ELF-1 (cell line): ENCODE measurements around the gene NELL1.

ENCODE experiments used
- DNase-seq: peaks from one replicate; pipeline ENCODE4 v3.0.0-alpha.2; 2016; ENCODE audit warnings: low read depth, low spot score

Gene NELL1

DNA sequence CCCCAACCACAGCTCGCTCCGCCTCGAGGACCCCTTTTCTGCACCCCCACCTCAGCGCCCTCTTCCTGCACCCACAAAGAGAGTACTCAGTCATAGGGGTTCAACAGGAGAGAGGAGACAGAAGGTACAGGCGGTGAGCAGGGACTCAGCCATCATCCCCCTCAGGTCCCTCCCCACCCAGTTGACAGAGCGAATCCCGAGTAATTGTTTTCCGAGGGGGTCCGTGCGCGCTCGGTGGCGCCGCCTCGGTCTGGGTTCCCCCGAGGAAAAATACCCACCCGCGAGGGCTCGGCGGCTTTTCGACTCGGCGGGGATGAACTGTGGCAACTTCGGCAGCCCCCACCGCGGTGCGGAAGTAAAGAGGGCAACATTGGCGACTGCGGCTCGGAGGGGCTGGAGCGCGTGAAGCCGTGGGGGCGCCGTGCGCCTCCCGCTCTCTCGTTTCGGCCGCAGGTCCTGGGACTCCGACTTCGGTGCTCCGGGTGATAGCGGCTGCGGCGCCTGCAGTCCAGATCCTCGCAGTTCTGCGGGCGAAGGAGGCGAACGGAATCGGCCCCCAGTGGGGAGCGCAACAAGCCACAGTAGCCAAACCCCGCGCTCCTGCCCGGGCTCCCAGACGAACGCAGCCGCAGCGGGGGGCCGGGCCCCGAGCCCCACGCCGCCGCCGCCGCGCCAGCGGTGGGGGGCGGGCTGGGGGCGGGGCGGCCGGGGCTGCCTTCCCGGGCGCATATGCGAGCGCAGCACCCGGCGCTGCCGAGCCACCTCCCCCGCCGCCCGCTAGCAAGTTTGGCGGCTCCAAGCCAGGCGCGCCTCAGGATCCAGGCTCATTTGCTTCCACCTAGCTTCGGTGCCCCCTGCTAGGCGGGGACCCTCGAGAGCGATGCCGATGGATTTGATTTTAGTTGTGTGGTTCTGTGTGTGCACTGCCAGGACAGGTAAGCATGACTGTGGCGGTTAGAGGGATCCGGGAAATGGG lies at the start of gene NELL1:
TSS of gene NELL1 (plus strand) at position 743 of the 976 bp plus-strand sequence.
- DNase-seq: peak; percentile 18

DNA sequence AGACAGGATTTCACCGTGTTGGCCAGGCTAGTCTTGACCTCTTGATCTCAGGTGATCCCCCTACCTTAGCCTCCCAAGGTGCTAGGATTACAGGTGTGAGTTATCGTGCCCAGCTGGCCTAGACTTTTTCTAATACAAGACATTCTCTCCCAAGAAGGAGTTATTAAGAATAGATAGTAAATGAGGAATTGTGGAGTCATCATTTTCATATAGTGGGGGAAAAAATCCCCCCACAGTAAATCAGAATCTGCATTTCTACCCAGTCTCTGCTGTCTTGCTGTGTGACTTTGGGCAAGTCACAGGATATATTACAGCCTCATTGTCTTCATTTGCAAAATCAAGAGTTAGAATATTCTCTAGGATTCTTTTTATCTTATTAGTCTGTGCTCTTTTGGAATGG lies 48.4 kb upstream of the NELL1 start:
- no peak for DNase-seq

DNA sequence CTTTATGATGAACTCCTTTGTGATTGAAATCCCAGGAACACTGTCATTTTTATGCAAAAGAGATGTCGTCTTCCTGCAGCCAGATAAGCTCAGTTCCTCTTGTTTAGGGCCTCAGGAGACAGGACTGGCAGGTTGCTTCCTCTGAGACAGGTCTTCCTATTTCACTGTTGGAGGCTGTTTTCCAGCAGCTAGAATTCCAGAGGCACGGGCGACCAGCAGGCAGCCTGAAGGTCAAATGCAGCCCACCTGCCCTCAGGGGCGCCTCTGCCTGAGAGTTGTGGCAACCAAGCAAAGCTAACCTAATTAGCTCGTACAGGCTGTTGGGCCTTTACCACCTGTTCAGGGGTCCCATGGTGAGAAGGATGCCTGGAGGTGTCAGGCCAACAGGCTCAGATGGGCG lies 47.7 kb upstream of the NELL1 start:
- peak; percentile 59 for DNase-seq

DNA sequence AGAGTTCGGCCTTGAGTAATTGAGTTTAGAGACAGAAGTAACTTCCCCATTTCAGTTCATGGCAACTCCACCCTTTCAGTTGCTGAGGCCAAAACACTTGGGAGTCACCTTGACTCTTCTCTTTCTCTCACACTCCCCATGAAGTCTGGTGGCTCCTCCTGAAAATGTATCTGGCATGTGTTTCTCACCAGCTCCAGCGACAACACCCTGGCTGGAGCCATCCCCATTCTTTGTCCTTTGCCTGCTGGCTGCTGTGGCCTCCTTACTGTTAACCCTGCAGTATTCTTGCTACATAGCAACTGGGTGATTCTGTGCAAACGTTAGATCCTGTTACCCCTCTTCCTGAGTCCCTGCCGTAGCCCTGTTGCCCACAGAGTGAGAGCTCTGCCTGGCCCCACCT lies 46.1 kb upstream of the NELL1 start:
- DNase-seq: no peak

DNA sequence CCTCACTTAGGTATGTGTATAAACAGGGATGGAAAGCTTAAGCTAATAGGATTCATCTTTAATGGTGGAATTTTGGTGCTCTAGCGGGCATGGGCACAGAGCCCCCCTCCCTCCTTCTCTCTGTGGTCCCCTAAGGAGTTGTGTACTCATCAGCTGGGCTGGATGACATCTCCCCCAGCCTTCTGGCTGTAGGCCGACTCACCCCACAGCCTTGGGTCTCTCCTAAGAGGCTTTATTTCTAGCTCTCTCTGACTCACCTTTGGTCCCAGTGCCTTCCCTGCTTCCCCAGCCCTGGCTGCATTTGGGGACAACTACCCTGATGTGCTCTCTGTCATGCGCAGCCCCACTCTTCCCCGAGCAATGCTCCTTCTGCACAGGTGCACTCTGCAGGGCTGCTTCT lies 43.1 kb upstream of the NELL1 start:
- no peak for DNase-seq

DNA sequence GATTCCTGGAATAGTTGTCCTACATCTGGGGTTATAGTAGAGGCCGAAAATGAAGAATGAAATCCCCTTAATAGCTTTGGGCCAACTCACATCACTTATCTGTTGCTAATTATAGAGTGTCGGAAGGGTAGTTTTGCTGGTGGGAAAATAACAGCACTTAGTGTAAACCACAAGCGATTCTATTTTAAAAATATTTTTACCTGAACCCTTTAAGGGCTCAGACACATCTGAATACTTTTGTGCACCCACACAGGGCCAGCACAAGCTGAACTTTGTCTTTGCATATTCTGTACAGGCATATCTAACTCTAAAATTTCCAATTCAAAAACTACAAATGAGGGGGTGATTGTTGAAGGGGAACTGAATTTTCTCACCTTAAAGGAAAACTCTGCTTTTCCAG lies 42.4 kb upstream of the NELL1 start:
- no peak for DNase-seq

DNA sequence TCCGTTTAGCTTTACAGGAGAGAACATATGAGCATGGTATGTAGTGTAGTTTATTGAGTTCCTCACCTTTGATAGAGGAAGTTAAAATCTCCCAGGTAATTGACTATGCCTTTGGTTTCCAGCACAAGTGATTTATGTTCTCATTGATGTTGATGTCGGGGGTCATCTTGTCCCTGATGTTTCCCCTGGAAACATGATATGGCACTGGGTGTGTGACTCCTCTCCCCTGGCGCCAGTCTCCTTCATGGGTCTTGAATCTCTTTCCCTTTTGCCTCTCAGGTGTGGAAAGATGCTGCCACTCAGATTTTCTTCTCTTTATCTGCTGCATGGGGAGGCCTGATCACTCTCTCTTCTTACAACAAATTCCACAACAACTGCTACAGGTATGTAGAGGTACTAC lies 41.7 kb upstream of the NELL1 start:
- DNase-seq: no peak

DNA sequence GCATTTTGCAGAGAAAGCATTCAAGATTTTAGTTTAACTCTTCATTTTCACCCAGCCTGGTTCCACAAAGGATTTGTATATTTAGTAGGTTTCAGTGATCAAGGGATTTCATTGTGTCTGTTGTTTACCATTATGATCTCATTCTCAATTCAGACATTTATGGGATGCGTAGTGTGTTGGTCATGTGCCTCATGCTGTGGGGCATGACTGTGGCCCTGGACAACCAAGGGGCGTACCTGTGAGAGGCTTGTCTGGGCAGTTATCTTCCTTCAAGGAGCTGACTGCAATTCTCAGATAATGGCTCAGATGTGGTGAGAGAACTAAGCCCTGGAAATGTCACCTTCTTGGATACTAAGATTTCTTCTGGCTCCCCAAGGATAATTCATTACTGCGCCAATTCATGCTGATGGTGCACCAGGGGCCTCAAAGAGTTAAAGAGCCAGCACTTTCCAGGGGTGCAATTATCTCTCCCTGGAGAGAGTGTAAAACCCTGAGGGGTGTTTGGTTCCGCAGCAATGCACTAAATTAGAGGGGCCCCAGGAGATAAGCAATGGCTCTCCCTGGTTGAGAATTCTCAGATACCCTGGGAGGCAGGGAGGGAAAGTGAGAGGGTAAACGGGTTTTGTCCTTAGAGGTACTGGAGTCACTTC lies 37.7 kb upstream of the NELL1 start:
- peak; percentile 50 for DNase-seq

DNA sequence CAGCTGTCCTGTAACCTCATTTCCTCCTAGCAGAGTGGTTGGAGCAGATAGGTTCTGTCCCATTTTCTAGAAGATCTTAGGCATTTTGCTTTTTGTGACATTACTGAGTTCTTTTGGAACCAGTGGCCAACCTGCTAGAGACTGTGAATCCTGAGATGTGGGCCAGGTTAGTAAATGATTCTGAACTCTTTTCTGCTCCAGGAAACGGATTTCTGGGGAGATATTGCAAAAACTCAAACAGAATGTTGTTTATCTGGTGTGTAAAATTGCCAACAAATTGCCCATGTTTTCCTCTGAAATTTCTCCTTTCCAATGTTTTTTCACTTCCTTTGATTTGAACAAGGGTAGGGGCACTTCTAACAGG lies 37.2 kb upstream of the NELL1 start:
- no peak for DNase-seq

DNA sequence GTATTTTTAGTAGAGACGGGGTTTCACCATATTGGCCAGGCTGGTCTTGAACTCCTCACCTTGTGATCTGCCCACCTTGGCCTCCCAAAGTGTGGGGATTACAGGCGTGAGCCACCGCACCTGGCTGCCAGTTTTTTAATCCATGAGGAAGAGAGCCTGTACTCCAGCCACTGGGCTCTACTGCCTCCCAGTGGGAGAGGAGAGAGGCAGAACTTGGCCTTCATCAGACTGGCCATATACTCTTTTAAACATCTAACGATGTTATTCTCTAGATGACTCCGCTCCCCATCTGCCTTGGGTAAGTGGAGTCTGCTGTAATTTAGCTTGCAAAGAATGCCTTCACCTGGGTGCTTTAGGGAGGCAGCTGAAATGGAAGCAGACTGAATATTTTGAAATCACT lies 35.3 kb upstream of the NELL1 start:
- no peak for DNase-seq

DNA sequence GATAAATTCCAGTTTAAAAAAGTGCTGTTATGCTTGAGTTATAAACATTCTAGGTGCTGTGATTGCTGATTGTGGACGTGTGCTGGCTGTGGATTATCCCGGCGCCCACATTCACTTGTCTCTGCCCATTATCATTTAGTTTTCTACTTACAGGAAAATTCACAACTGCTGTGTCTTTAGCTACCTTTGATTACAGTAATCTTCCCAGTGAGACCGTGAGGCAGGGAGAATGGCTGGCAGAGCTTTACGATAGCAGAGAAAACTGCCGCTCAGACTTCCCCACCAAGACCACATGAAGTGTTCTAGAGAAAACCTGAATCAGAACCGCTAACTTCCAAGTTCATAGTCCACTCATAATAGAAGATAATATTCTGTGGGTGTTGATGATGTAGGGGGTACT lies 34.6 kb upstream of the NELL1 start:
- no peak for DNase-seq

DNA sequence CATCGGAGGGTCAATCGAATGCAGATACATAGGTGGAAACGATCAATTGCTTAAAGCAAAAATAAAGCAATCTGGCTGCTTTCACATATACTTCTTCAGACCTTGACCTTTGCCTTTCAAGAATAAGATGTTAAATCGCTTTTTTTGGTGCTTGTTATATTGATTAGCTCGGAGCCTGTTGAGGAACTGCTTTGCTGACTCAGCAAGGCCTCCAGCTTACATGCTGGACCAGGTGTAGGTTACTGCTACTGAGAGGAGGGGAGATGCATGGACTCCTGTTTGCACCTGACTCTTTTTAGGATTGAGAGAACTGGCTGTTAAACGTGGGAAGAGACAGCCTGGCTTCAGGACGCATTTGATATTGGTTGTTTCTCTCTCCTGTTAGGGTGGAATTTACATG lies 31.3 kb upstream of the NELL1 start:
- DNase-seq: no peak

DNA sequence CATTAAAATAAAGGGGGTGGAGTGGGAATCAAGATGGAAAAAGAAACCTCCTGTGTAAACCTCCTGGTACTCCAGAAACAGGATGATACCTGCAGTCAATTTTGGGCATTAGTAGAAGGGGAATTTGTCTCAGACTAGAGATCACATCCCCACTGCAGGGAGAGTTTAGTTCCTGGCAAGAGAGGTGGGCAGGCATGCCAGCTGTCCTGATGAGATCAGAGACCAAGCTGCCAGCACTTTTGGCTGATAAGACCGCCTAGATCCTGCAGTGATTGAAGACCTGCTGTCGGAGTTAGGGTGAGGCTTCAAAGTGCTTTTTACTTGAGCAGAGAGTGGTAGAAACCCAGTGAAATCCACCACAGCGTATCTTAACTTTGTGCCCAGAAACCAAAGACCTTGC lies 29.7 kb upstream of the NELL1 start:
- DNase-seq: no peak

DNA sequence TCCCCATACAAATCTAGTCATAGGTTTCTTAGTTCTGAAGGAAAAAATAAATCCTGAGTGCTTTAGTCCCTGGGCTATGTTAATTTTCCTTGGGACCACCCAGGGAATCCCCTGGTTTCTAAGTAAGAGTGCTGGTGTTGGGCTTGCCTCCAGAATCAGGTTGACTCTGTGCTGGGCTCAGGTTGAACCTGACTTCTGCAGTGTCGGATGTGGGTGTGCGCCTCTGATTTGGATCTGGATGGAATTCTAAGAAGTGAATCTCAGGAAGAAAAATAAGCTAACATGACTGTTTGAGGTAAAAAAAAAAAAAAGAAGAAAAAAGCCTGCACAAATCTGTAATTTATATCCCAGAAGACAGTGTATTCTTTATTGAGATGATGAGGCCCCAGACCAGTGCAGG lies 29.0 kb upstream of the NELL1 start:
- DNase-seq: no peak

DNA sequence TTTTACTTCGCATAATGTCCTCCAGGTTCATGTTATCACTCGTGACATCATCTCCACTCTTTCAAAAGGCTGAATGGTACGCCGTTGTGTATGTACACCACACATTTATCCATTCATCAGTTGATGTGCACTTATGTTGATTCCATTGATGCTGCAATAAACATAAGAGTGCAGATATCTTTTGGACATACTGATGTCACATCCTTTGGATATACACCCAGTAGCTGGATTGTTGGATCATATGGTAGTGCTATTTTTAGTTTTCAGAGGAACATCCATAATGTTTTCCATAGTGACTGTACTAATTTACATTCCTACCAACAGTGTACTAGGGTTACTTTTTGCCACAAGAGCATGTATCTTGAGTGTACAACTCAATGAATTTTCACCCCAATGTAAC lies 25.0 kb upstream of the NELL1 start:
- DNase-seq: no peak

DNA sequence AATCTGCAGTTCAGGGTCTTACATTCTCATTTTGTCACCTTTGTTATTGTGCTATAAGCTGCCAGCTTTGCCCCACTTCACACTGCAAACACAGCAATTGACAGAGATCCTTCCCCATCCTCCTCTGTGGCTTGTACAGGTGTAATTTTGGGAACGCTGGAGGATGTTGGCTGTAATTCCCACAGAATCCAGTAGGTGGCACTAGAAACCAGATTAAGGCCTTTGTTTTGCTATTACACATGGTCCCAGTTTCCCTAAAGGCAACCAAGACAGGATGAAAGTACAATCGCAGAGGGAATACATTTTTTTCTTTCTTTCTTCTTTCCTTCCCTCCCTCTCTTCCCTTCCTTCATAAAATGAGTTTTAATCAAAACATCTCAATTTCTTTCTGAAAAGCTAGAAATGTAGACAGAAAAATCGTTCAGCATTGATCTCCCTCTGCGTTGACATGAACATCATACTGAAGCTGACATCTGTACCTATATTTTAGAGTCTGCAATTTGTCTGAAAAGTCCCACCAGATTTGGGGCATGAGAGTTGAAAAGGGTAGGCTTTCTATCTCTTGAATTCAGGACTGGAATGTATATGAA lies 21.3 kb upstream of the NELL1 start:
- DNase-seq: peak; percentile 82

DNA sequence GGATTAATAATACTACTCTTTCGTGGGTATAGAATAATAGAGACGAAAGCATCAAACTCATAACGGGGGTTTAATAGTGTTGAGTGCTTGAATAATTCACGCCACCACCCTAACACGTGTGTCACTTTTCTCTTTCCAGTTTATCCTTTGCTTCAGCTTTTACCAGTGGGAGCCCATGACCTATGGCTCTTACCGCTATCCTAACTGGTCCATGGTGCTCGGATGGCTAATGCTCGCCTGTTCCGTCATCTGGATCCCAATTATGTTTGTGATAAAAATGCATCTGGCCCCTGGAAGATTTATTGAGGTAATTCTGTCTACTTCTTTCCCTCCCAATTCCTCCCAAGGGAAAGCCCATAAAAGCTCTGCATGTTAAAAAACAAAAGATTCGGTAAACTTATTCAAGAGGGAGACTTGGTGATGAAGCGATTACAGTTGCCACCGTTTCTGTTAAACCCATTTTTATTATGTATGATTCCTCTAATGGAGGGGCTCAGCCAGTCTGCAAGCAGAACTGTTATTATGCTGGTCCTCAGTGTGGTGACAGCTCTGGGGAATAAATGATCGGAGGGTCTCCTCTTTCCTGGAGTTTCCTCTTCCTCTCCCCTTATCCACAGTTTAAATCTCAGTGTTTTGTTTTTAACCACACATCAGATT lies 17.1 kb upstream of the NELL1 start:
- no peak for DNase-seq

DNA sequence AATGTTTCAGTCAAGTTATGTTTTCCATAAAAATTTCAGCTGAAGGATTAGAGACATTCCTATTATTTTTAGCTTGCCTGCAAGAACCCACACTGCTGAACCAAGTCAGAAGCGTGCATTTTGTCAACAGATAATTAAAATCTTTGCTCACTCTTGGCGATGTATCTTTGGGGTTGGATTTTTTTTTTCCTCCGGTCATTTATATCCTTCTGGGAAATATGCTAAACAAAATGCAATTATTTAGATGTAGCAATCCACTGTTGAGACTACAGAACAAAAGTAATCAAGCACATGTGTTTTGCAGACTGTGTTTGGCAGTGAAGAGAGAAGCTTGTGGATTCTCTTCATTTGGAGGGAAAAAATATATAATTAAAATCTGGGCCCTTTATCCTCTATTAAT lies 15.3 kb upstream of the NELL1 start:
- no peak for DNase-seq

DNA sequence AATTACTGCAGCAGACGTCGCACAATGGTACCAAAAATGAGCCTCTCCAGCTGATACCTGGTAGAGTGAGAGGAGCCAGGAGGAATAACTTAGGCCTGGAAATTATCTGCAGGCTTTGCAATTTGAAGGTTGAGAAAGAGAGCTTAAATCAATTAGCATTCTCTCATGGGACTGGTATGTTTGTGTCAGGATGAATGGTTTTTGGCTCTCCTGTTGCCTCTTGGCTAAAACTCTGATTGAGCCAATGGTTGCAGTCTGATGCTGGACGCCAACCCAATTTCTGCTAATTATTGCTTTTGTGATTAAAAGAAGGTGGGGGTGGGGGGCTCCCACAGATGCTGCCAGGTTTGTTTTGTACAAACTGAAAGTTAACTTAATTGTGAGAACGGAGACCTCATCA lies 12.5 kb upstream of the NELL1 start:
- no peak for DNase-seq

DNA sequence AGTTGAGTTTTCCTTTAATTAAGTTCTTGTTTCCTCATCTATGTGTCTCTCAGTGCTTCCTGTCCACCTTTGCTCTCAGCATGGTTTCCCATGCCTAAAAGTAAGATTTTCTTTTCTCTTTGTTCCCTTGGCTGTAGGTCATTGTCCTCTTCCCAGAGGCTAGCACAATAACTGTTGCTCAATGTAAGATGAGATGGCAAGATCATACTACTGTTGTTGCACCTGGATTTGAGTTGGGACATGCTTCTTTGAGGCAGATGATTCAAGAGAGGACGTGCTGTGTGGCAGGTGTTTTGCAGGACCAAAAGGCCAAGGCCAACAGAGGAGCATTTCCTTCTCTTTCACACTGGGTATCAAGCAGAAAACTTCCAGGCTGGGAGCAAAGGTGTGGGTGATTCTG lies 11.3 kb upstream of the NELL1 start:
- DNase-seq: no peak

DNA sequence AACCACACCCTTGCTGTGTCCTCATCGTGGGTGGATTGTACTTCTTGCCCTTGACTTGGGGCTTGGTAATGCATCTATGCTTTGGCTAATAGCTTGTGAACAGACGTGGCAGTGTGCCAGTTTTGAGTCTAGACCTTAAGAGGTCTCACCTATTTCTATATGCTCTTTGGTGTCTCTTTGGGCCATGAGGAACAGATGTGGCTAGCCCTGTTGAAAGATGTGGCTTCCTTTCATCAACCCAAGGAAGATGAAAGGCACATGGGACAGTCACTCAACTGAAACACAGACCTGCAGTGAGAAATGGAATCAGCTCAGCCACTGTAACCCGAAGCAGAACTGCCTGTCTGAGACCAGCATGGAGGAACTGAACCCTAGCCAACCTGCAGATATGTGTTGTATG lies 7.9 kb upstream of the NELL1 start:
- DNase-seq: no peak

DNA sequence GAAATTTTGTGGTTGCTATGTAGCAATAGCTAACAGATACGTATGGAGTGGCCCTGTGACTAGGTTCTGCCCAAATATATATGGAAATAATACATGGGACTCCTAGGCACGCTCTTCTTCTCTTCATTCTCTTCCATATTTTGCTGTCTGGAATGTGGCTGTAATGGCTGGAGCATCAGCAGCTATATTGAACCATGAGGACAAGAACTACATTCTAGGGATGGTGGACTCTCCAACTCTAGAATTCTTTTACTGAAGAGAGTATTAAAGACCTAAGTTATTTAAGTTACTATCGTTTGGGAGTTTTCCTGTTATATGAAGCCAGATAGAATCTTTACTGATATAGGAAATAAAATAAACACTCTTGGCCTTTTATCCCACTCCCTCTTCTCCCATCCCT lies 7.5 kb upstream of the NELL1 start:
- DNase-seq: no peak
